ENCODE measurements around the gene CASK.
A peak's percentile ranks its signal among the peaks of the same experiment; 100 is the strongest.

Gene CASK

DNA sequence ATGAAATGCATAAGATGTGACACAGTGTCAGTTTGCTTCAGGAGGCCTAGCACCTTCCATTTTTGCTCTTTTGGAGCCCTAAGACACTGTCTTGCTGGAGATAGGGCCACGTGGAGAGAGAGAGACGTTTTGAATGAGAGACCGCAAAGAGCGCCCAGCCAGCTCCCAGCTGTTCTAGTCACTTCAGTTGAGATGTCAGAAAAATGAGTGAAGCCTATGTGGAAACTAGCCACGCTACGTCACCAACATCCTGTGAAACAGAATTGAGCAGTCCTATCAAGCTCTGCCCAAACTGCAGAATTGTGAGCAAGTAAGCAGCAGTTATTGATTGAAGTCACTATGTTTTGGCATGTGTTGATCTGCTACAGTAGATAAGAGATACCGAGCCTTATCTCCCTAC, 186.3 kb downstream of the CASK start:
- Histone ChIP-seq H3K27ac (no peak overlapping the region), H3K9me3 (ENCODE audit: control insufficient read depth, low read length) (no peaks in the 10 kb centered on the region), H2AFZ (no peak overlapping the region), H3K4me1 (no peaks in the 10 kb centered on the region), H3K79me2 (no peaks in the 10 kb centered on the region), H3K4me2 (ENCODE audit: low read length) (no peak overlapping the region), H3K4me3 (ENCODE audit: low read depth, low read length) (no peak overlapping the region), H3K9ac (no peak overlapping the region), H3K27me3 (ENCODE audit: control insufficient read depth, insufficient read depth, low read length) (no peaks in the 10 kb centered on the region), H3K36me3 (ENCODE audit: control insufficient read depth, insufficient read depth, low read length) (no peaks in the 10 kb centered on the region)
- TF ChIP-seq, protein P1, sequence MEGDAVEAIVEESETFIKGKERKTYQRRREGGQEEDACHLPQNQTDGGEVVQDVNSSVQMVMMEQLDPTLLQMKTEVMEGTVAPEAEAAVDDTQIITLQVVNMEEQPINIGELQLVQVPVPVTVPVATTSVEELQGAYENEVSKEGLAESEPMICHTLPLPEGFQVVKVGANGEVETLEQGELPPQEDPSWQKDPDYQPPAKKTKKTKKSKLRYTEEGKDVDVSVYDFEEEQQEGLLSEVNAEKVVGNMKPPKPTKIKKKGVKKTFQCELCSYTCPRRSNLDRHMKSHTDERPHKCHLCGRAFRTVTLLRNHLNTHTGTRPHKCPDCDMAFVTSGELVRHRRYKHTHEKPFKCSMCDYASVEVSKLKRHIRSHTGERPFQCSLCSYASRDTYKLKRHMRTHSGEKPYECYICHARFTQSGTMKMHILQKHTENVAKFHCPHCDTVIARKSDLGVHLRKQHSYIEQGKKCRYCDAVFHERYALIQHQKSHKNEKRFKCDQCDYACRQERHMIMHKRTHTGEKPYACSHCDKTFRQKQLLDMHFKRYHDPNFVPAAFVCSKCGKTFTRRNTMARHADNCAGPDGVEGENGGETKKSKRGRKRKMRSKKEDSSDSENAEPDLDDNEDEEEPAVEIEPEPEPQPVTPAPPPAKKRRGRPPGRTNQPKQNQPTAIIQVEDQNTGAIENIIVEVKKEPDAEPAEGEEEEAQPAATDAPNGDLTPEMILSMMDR (IDR thresholded peaks at IDR 0.05): no peak

GRCh38 chrX:41734530-41734929, 188.8 kb downstream of the CASK start:
- H3K27me3 ChIP-seq (ENCODE audit: control insufficient read depth, insufficient read depth, low read length): no peaks in the 10 kb centered on the region
- TF ChIP-seq, protein P1 (IDR thresholded peaks at IDR 0.05): peak; percentile 11
- no peak overlapping the region for H3K4me3 ChIP-seq (ENCODE audit: low read depth, low read length)
- H3K9me3 ChIP-seq (ENCODE audit: control insufficient read depth, low read length): no peaks in the 10 kb centered on the region
- no peak overlapping the region for H3K4me2 ChIP-seq (ENCODE audit: low read length)
- no peaks in the 10 kb centered on the region for H3K4me1 ChIP-seq
- no peak overlapping the region for H3K9ac ChIP-seq
- H2AFZ ChIP-seq: no peak overlapping the region
- no peak overlapping the region for H3K27ac ChIP-seq
- H3K36me3 ChIP-seq (ENCODE audit: control insufficient read depth, insufficient read depth, low read length): no peaks in the 10 kb centered on the region
- H3K79me2 ChIP-seq: no peaks in the 10 kb centered on the region

GRCh38 chrX:41733939-41734338, 189.4 kb downstream of the CASK start:
- H2AFZ ChIP-seq: no peak overlapping the region
- H3K4me1 ChIP-seq: no peaks in the 10 kb centered on the region
- H3K36me3 ChIP-seq (ENCODE audit: control insufficient read depth, insufficient read depth, low read length): no peaks in the 10 kb centered on the region
- H3K9me3 ChIP-seq (ENCODE audit: control insufficient read depth, low read length): no peaks in the 10 kb centered on the region
- H3K4me3 ChIP-seq (ENCODE audit: low read depth, low read length): no peak overlapping the region
- TF ChIP-seq, protein P1 (IDR thresholded peaks at IDR 0.05): no peak
- H3K79me2 ChIP-seq: no peaks in the 10 kb centered on the region
- H3K27ac ChIP-seq: no peak overlapping the region
- no peak overlapping the region for H3K4me2 ChIP-seq (ENCODE audit: low read length)
- H3K27me3 ChIP-seq (ENCODE audit: control insufficient read depth, insufficient read depth, low read length): no peaks in the 10 kb centered on the region
- no peak overlapping the region for H3K9ac ChIP-seq

DNA sequence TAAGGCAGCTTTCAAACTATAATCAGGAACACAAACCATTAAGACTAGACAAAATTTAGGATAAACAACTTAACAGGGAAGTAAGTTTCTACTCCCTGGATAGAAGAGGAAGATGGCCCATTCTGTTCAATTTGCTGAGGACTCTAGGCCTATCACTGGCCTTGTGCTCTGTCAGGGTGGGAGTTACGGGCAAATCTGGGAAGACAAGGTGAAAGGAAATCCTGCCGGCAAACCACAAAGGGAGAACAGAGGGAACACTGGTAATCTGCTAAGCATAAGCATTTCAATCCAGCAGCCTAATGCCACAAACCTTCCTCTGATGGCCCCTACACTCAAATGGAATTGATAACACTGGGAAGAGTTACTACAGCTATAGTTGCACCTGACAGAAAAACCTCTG, 191.1 kb downstream of the CASK start:
- H3K27ac ChIP-seq: no peak overlapping the region
- TF ChIP-seq, protein P1 (IDR thresholded peaks at IDR 0.05): no peak
- H3K79me2 ChIP-seq: no peaks in the 10 kb centered on the region
- H3K4me1 ChIP-seq: no peaks in the 10 kb centered on the region
- H3K9me3 ChIP-seq (ENCODE audit: control insufficient read depth, low read length): no peaks in the 10 kb centered on the region
- no peaks in the 10 kb centered on the region for H3K36me3 ChIP-seq (ENCODE audit: control insufficient read depth, insufficient read depth, low read length)
- H3K4me3 ChIP-seq (ENCODE audit: low read depth, low read length): no peak overlapping the region
- H3K27me3 ChIP-seq (ENCODE audit: control insufficient read depth, insufficient read depth, low read length): no peaks in the 10 kb centered on the region
- no peak overlapping the region for H3K4me2 ChIP-seq (ENCODE audit: low read length)
- H3K9ac ChIP-seq: no peak overlapping the region
- H2AFZ ChIP-seq: no peak overlapping the region

DNA sequence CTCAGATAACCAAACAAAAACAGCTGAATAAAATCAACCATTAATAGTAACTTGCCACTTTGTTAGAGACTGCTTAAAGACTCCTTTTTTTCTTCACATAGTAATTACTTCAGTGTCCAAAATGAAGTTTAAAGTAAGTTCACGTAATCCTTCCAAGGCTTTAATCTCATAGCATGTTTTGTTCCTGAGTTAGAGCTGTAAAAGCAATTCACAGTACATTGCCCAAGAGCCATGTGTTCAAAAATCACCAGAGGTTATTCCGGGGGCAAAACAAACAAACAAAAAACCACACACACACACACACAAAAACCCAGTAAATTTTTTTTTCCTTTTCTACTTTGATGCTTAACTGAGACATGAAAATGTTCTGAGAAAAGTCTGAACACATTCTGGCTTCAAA, 193.3 kb downstream of the CASK start:
- no peak overlapping the region for H3K4me2 ChIP-seq (ENCODE audit: low read length)
- H2AFZ ChIP-seq: no peak overlapping the region
- H3K79me2 ChIP-seq: no peaks in the 10 kb centered on the region
- no peaks in the 10 kb centered on the region for H3K36me3 ChIP-seq (ENCODE audit: control insufficient read depth, insufficient read depth, low read length)
- H3K9me3 ChIP-seq (ENCODE audit: control insufficient read depth, low read length): no peaks in the 10 kb centered on the region
- TF ChIP-seq, protein P1 (IDR thresholded peaks at IDR 0.05): no peak
- no peak overlapping the region for H3K27ac ChIP-seq
- H3K27me3 ChIP-seq (ENCODE audit: control insufficient read depth, insufficient read depth, low read length): no peaks in the 10 kb centered on the region
- H3K9ac ChIP-seq: no peak overlapping the region
- H3K4me1 ChIP-seq: no peaks in the 10 kb centered on the region
- no peak overlapping the region for H3K4me3 ChIP-seq (ENCODE audit: low read depth, low read length)

Measured in parathyroid adenoma (tissue), 2 donors.